Panc1 (cell line): ENCODE measurements around the gene TBC1D22A. TPM values are rescaled to one million over a fixed set of nuclear protein-coding genes. Genes with fewer than 3 reads are reported as not detected.

Source experiments
- ATAC-seq: fragments of 200-7000 bp; cut with Tn5 transposase; 2 replicates; pipeline ENCODE4 v1.9.1; 2020; ENCODE audit warnings: mild to moderate bottlenecking, moderate library complexity
- BruUV-seq: library from RNA; stranded (reverse); fragments of 400-500 nt; replicated peaks from 2 replicates; lab custom pipeline; 2021; lab: Mats Ljungman, UMichigan
- CTCF ChIA-PET: fragments of 300-600 bp; sonication (Branson Sonifier 250); formaldehyde crosslinking; loops from one replicate; lab custom pipeline; 2022; ENCODE audit warnings: antibody characterized with exemption; lab: Charles Lee
- POLR2A ChIA-PET: fragments of 300-600 bp; sonication (Branson Sonifier 250); formaldehyde crosslinking; loops from one replicate; lab custom pipeline; 2022; ENCODE audit warnings: antibody characterized with exemption; lab: Charles Lee
- DNase-seq: peaks from one replicate; pipeline ENCODE4 v3.0.0-alpha.2; 2010; ENCODE audit warnings: low read depth, low spot score
- H3K27ac ChIP-seq: 2 replicates; pipeline ENCODE4 v1.5.1; 2011; ENCODE audit warnings: mild to moderate bottlenecking, low read length, inconsistent platforms
- H3K27me3 ChIP-seq: fragments of 200-500 bp; sonication (Bioruptor generic); 2 replicates; pipeline ENCODE4 v1.6.0; 2014; ENCODE audit warnings: low read length, inconsistent platforms; ENCODE audit not compliant: control insufficient read depth, insufficient read depth
- H3K36me3 ChIP-seq: fragments of 200-500 bp; sonication (Bioruptor generic); 2 replicates; pipeline ENCODE4 v1.5.1; 2014; ENCODE audit warnings: inconsistent platforms, mild to moderate bottlenecking, low read length, moderate library complexity; ENCODE audit not compliant: control insufficient read depth, insufficient read depth
- H3K4me1 ChIP-seq: 2 replicates; pipeline ENCODE4 v1.5.1; 2011; ENCODE audit warnings: inconsistent platforms, mild to moderate bottlenecking, low read length, moderate library complexity; ENCODE audit not compliant: control insufficient read depth, insufficient read depth
- H3K4me3 ChIP-seq, 2 experiments: 2 replicates each; pipeline ENCODE4 v1.5.1; 2011 to 2012; ENCODE audit warnings: low read depth in 2 of 2, low read length in 2 of 2, mild to moderate bottlenecking in 2 of 2, inconsistent platforms in 1 of 2, moderate library complexity in 1 of 2
- H3K9me3 ChIP-seq: fragments of 200-500 bp; sonication (Bioruptor generic); 2 replicates; pipeline ENCODE4 v1.5.1; 2014; ENCODE audit warnings: low read depth, mild to moderate bottlenecking, inconsistent platforms, low read length, moderate library complexity; ENCODE audit not compliant: control insufficient read depth, insufficient read depth
- POLR2AphosphoS5 ChIP-seq: IDR thresholded peaks from 2 replicates; pipeline ENCODE4 v1.6.1; 2012; ENCODE audit warnings: mild to moderate bottlenecking, low read depth, low read length, moderate library complexity
- SIN3A ChIP-seq: IDR thresholded peaks from 2 replicates; pipeline ENCODE4 v1.6.1; 2012; ENCODE audit warnings: low read depth, mild to moderate bottlenecking, low read length, moderate library complexity, borderline replicate concordance; ENCODE audit not compliant: insufficient read depth
- TCF7L2 ChIP-seq: IDR thresholded peaks from 2 replicates; pipeline ENCODE4 v1.6.1; 2011; ENCODE audit warnings: mild to moderate bottlenecking, low read depth, low read length, inconsistent platforms
- in situ Hi-C: cut with HindIII; loops from 2 replicates; pipeline ENCODE4 v1.10.0; 2016; ENCODE audit warnings: low sequenced_read_pairs, low pct_unique_long_range_greater_than_20kb
- intact Hi-C: fragments of 100-400 bp; cut with micrococcal nuclease; formaldehyde crosslinking; loops from one replicate; pipeline ENCODE4 v1.10.0; 2022; ENCODE audit not compliant: unreplicated experiment
- total RNA-seq: library from RNA; stranded (reverse); gene quantifications from one replicate; pipeline ENCODE4 v1.2.1, GENCODE V29; 2021; ENCODE audit not compliant: unreplicated experiment
- TF ChIP-seq, protein P1 (sequence below), 2 experiments: IDR thresholded peaks; 2 replicates each; pipeline ENCODE4 v1.6.1; 2011 to 2012; ENCODE audit warnings: low read depth in 2 of 2, control low read depth in 1 of 2, low read length in 1 of 2, mild to moderate bottlenecking in 1 of 2, moderate library complexity in 1 of 2; ENCODE audit not compliant: insufficient read depth in 1 of 2
- TF ChIP-seq, protein P2 (sequence below): fragments of 450-650 bp; IDR thresholded peaks from 2 replicates; pipeline ENCODE4 v1.5.1; 2017; ENCODE audit warnings: mild to moderate bottlenecking

The TBC1D22A gene
- total RNA-seq, 1 experiment from 2014 or later: 28.7 TPM

DNA sequence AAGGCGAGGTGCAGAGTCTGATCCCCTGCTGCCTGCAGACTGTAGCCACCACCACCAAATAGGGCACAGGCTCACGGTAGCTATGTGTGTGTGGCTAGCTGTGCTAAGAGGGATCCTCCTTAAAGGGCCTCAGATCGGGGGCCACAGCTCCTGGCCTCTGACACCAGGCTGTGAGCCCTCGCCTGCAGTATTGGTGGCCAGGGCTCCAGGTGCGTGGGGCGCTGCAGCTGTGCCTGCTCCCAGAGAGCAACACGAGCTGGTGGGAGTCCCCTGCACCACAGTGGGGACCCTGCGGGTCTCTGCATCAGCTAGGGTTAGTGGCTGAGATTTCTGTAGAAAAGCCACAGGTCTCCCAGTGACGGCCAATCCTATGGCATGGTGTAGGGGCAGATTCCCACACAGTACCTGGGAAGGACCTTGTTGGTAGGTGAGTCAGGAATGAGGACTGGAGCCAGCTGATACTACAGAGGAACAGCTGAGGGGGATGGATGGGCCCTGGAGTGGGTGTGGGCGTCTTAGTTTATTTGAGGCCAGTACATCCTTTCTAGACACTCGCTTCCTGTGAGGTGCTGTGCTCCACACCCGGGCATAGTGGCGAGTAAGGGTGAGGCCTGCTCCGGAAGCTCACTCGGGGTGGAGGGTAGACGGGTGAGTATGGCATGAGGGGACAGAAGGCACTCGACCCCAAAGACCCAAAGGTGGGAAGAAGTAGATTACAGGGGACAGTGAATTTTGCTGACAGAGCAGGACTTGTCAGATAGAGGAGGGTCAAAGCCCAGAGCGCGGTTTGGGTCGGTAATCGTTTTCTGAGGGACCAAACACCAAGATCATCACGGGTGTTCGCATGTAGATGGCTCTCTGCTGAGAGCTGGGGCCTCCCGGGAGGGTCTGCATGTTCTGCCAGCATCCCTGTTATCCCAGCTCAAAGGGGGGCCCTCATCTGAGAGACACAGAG, 212.5 kb downstream of the TBC1D22A start:
- in situ Hi-C loops: no loop called here
- H3K4me1 ChIP-seq: no peaks in the 10 kb centered on the region
- ATAC-seq: no peak
- H3K27me3 ChIP-seq: no peaks in the 10 kb centered on the region
- ChIA-PET POLR2A (no interaction called here), CTCF (interaction anchor here (0.6 kb wide), 1 partner anchor 12 kb away, joined by 8 read pairs; no protein-coding TSS in a partner anchor)
- intact Hi-C loops: no loop called here
- BruUV-seq: no TSS peak
- H3K27ac ChIP-seq: no peak overlapping the region
- TF ChIP-seq SIN3A (no peak), TCF7L2 (no peak), POLR2AphosphoS5 (no peak)
- TF ChIP-seq, protein P1, sequence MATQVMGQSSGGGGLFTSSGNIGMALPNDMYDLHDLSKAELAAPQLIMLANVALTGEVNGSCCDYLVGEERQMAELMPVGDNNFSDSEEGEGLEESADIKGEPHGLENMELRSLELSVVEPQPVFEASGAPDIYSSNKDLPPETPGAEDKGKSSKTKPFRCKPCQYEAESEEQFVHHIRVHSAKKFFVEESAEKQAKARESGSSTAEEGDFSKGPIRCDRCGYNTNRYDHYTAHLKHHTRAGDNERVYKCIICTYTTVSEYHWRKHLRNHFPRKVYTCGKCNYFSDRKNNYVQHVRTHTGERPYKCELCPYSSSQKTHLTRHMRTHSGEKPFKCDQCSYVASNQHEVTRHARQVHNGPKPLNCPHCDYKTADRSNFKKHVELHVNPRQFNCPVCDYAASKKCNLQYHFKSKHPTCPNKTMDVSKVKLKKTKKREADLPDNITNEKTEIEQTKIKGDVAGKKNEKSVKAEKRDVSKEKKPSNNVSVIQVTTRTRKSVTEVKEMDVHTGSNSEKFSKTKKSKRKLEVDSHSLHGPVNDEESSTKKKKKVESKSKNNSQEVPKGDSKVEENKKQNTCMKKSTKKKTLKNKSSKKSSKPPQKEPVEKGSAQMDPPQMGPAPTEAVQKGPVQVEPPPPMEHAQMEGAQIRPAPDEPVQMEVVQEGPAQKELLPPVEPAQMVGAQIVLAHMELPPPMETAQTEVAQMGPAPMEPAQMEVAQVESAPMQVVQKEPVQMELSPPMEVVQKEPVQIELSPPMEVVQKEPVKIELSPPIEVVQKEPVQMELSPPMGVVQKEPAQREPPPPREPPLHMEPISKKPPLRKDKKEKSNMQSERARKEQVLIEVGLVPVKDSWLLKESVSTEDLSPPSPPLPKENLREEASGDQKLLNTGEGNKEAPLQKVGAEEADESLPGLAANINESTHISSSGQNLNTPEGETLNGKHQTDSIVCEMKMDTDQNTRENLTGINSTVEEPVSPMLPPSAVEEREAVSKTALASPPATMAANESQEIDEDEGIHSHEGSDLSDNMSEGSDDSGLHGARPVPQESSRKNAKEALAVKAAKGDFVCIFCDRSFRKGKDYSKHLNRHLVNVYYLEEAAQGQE (IDR thresholded peaks at IDR 0.05; ENCODE audit: insufficient read depth in 1 of 2, low read depth in 2 of 2, low read length in 1 of 2): no peak
- TF ChIP-seq, protein P2, sequence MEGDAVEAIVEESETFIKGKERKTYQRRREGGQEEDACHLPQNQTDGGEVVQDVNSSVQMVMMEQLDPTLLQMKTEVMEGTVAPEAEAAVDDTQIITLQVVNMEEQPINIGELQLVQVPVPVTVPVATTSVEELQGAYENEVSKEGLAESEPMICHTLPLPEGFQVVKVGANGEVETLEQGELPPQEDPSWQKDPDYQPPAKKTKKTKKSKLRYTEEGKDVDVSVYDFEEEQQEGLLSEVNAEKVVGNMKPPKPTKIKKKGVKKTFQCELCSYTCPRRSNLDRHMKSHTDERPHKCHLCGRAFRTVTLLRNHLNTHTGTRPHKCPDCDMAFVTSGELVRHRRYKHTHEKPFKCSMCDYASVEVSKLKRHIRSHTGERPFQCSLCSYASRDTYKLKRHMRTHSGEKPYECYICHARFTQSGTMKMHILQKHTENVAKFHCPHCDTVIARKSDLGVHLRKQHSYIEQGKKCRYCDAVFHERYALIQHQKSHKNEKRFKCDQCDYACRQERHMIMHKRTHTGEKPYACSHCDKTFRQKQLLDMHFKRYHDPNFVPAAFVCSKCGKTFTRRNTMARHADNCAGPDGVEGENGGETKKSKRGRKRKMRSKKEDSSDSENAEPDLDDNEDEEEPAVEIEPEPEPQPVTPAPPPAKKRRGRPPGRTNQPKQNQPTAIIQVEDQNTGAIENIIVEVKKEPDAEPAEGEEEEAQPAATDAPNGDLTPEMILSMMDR: no peak
- DNase-seq: no peak
- H3K36me3 ChIP-seq: peaks cover 2% of the 10 kb centered on the region; the same call in 1 of the 2 replicates
- H3K4me3 ChIP-seq: no peak overlapping the region
- no peaks in the 10 kb centered on the region for H3K9me3 ChIP-seq

DNA sequence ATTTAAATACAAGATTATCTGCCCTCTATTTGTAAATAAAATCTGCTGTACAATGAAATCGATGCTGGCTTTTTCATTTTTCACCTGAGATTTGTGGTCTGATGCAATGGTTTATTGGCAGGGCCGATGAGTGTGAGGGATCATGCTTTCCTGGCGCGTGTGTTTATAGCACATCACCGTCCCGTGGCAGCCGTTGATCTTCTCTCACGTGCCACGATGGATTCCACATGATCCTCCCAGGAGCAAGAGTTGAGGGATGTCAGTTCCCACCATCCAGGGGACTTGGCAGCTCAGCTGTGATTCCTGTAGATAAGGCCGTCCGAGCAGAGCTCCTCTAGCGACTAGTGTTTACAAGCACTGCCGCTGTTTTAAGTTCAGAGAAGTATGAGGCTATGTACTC, 213.7 kb downstream of the TBC1D22A start:
- BruUV-seq: no TSS peak
- H3K27me3 ChIP-seq: no peaks in the 10 kb centered on the region
- no peak overlapping the region for H3K27ac ChIP-seq
- no peaks in the 10 kb centered on the region for H3K4me1 ChIP-seq
- peaks cover 2% of the 10 kb centered on the region; the same call in 1 of the 2 replicates for H3K36me3 ChIP-seq
- ATAC-seq (no peak), DNase-seq (no peak)
- TF ChIP-seq, protein P2: no peak
- no peak for TF ChIP-seq SIN3A
- CTCF ChIA-PET: no interaction called here
- in situ Hi-C loops (no loop called here), intact Hi-C loops (no loop called here)
- H3K9me3 ChIP-seq: no peaks in the 10 kb centered on the region
- H3K4me3 ChIP-seq: no peak overlapping the region
- POLR2A ChIA-PET: no interaction called here
